H1 (cell line): ENCODE measurements around the gene PSD. TPM values are rescaled to one million over a fixed set of nuclear protein-coding genes. Genes with fewer than 3 reads are reported as not detected.
A peak's percentile ranks its signal among the peaks of the same experiment; 100 is the strongest.

Source experiments
- BACH1 ChIP-seq: IDR thresholded peaks from 2 replicates; pipeline ENCODE4 v1.6.1; 2012; ENCODE audit warnings: low read length, improper control_type of control experiment
- BRCA1 ChIP-seq: IDR thresholded peaks from 2 replicates; pipeline ENCODE4 v1.6.1; 2012; ENCODE audit warnings: low read depth, low read length, improper control_type of control experiment
- CEBPB ChIP-seq: IDR thresholded peaks from 2 replicates; pipeline ENCODE4 v1.6.1; 2012; ENCODE audit warnings: low read depth, low read length
- CREB1 ChIP-seq: IDR thresholded peaks from 2 replicates; pipeline ENCODE4 v1.6.1; 2012; ENCODE audit warnings: inconsistent platforms
- EP300 ChIP-seq, 2 experiments: IDR thresholded peaks; 1 replicate in 1 of 2; 2 replicates in 1 of 2; pipeline ENCODE4 v1.6.1; 2011 to 2012; ENCODE audit warnings: low read depth in 2 of 2, low read length in 2 of 2, mild to moderate bottlenecking in 2 of 2, borderline replicate concordance in 1 of 2, inconsistent platforms in 1 of 2, moderate library complexity in 1 of 2
- JUND ChIP-seq: IDR thresholded peaks from 2 replicates; pipeline ENCODE4 v1.6.1; 2011; ENCODE audit warnings: mild to moderate bottlenecking, improper control_type of control experiment, low read length
- KDM5A ChIP-seq: fragments of 200-600 bp; IDR thresholded peaks from 2 replicates; pipeline ENCODE4 v1.7.1; 2012; ENCODE audit warnings: mild to moderate bottlenecking, low read length, inconsistent platforms, mixed read lengths
- NANOG ChIP-seq: IDR thresholded peaks from 2 replicates; pipeline ENCODE4 v1.6.1; 2011; ENCODE audit warnings: low read length, low read depth, mild to moderate bottlenecking, inconsistent platforms; ENCODE audit not compliant: insufficient read depth, poor library complexity, severe bottlenecking
- POLR2AphosphoS5 ChIP-seq: IDR thresholded peaks from 2 replicates; pipeline ENCODE4 v1.6.1; 2011; ENCODE audit warnings: low read depth, low read length
- RNF2 ChIP-seq: fragments of 200-900, 300-1000 bp; sonication (generic); IDR thresholded peaks from 2 replicates; pipeline ENCODE4 v1.7.1; 2016; ENCODE audit warnings: borderline replicate concordance, low read depth, mild to moderate bottlenecking, antibody characterized with exemption, low read length; ENCODE audit not compliant: poor library complexity, severe bottlenecking; ENCODE audit errors: missing control alignments
- SIN3A ChIP-seq, 2 experiments: IDR thresholded peaks in 1 of 2; conservative IDR thresholded peaks in 1 of 2; 2 replicates each; pipeline ENCODE4 v1.6.1; 2011 to 2012; ENCODE audit warnings: low read length in 2 of 2, improper control_type of control experiment in 1 of 2, low read depth in 1 of 2, mild to moderate bottlenecking in 1 of 2
- SP2 ChIP-seq: IDR thresholded peaks from 2 replicates; pipeline ENCODE4 v1.6.1; 2012; ENCODE audit warnings: mild to moderate bottlenecking, low read length, inconsistent platforms
- TBP ChIP-seq: IDR thresholded peaks from 2 replicates; pipeline ENCODE4 v1.6.1; 2011; ENCODE audit warnings: low read depth, low read length, improper control_type of control experiment
- polyA plus RNA-seq, 7 experiments: library from polyadenylated mRNA; depleted of rRNA in 3 of 7; stranded (reverse) in 5 of 7; unstranded in 2 of 7; fragments of >200 nt in 5 of 7; fragments of 200-250 nt in 2 of 7; gene quantifications; 1 replicate in 5 of 7; 2 replicates in 1 of 7; 4 replicates in 1 of 7; pipeline versions ENCODE4 v1.2.1 to v1.2.3, GENCODE V29; 2011 to 2013; ENCODE audit warnings: missing spikeins in 2 of 7, mixed read lengths in 2 of 7
- total RNA-seq: library from RNA; stranded (reverse); fragmentation: NEBNext Ultra II Directional; extraction: Animal tissue kit (Norgen Biotek cat#: 25700); gene quantifications from 2 replicates; pipeline ENCODE4 v1.2.1, GENCODE V29; 2021
- TF ChIP-seq, protein P1 (sequence below): IDR thresholded peaks from 2 replicates; pipeline ENCODE4 v1.6.1; 2012; ENCODE audit warnings: inconsistent platforms
- TF ChIP-seq, protein P2 (sequence below): IDR thresholded peaks from 2 replicates; pipeline ENCODE4 v1.6.1; 2012; ENCODE audit warnings: inconsistent platforms
- TF ChIP-seq, protein P3 (sequence below), 3 experiments: IDR thresholded peaks; 1 replicate in 2 of 3; 2 replicates in 1 of 3; pipeline versions ENCODE4 v1.5.1 to v1.6.1; 2011; ENCODE audit warnings: low read length in 3 of 3, mild to moderate bottlenecking in 3 of 3, inconsistent platforms in 2 of 3, low read depth in 1 of 3, moderate library complexity in 1 of 3; ENCODE audit not compliant: insufficient read depth in 1 of 3; ENCODE audit errors: control extremely low read depth in 1 of 3

Gene PSD
- total and polyA plus RNA-seq, 2 of the 8 experiments (the other 6 are each of a cell fraction or from before 2014, with no cell fraction given): 5.4 to 6.0 TPM

DNA sequence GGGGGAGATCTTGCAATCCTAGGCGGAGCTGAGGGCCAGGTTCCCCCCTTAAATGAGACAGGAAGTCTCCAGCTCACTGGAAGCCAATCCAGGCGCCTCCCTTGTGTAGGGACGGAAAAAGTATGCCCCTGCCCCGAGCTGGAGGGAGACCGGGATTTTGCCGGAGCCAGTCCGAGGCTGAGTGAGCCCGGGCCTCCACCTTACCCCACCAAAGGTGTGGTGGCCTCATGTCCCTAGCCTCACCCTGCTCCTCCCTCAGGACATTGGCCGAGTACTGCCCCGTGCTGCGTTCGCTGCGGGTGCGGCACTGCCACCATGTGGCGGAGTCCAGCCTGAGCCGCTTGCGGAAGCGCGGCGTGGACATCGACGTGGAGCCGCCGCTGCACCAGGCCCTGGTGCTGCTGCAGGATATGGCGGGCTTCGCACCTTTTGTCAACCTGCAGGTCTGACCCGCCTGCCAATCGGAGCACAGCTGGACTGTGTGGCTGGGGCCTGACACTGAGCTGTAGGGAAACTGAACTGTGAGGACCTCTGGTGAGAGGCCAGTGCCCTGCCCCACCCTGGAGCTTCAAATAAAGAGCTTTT lies 4.1 kb upstream of the PSD start (continued):
- peak; percentile 75 for TF ChIP-seq POLR2AphosphoS5
- TF ChIP-seq SP2: no peak
- no peak for TF ChIP-seq EP300 (IDR thresholded peaks at IDR 0.05; ENCODE audit: borderline replicate concordance in 1 of 2, low read depth in 2 of 2, low read length in 2 of 2)
- TF ChIP-seq BACH1: 0 out of 2 replicates have a peak, but pooled peaks have one; percentile 6
- TF ChIP-seq, protein P1, sequence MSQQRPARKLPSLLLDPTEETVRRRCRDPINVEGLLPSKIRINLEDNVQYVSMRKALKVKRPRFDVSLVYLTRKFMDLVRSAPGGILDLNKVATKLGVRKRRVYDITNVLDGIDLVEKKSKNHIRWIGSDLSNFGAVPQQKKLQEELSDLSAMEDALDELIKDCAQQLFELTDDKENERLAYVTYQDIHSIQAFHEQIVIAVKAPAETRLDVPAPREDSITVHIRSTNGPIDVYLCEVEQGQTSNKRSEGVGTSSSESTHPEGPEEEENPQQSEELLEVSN: peak; percentile 96
- TF ChIP-seq CEBPB: no peak
- peak; percentile 63 to 87; a peak in 2 of 4 replicates for TF ChIP-seq SIN3A (conservative IDR thresholded peaks at IDR 0.05 in 1 of 2, IDR thresholded peaks at IDR 0.05 in 1 of 2; ENCODE audit: low read depth in 1 of 2, low read length in 2 of 2)
- TF ChIP-seq CREB1: peak; percentile 71
- TF ChIP-seq, protein P2, sequence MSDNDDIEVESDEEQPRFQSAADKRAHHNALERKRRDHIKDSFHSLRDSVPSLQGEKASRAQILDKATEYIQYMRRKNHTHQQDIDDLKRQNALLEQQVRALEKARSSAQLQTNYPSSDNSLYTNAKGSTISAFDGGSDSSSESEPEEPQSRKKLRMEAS: peak; percentile 99
- TF ChIP-seq BRCA1: no peak
- no peak for TF ChIP-seq RNF2
- TF ChIP-seq NANOG: no peak
- no peak; the same call in 1 of the 2 replicates for TF ChIP-seq TBP
- no peak for TF ChIP-seq JUND
- TF ChIP-seq, protein P3, sequence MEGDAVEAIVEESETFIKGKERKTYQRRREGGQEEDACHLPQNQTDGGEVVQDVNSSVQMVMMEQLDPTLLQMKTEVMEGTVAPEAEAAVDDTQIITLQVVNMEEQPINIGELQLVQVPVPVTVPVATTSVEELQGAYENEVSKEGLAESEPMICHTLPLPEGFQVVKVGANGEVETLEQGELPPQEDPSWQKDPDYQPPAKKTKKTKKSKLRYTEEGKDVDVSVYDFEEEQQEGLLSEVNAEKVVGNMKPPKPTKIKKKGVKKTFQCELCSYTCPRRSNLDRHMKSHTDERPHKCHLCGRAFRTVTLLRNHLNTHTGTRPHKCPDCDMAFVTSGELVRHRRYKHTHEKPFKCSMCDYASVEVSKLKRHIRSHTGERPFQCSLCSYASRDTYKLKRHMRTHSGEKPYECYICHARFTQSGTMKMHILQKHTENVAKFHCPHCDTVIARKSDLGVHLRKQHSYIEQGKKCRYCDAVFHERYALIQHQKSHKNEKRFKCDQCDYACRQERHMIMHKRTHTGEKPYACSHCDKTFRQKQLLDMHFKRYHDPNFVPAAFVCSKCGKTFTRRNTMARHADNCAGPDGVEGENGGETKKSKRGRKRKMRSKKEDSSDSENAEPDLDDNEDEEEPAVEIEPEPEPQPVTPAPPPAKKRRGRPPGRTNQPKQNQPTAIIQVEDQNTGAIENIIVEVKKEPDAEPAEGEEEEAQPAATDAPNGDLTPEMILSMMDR (IDR thresholded peaks at IDR 0.05; ENCODE audit: control extremely low read depth in 1 of 3, insufficient read depth in 1 of 3, low read depth in 1 of 3, low read length in 3 of 3): peak in 2 of 3 experiments; percentile 86 to 90; a peak in 3 of 4 replicates
- no peak for TF ChIP-seq KDM5A
